Activated naive CD4-positive, alpha-beta T cell treated with anti-CD3 and anti-CD28 coated beads for 36 hours (primary cell): ENCODE measurements around the gene TOM1L2. TPM values are rescaled to one million over a fixed set of nuclear protein-coding genes. Genes with fewer than 3 reads are reported as not detected.

Experiments
- CTCF ChIA-PET: fragments of 350-600 bp; sonication (Branson Sonifier 250); formaldehyde crosslinking; loops from one replicate; lab custom pipeline; 2021; ENCODE audit warnings: antibody characterized with exemption; lab: Charles Lee
- DNase-seq: peaks from one replicate; pipeline ENCODE4 v3.0.0-alpha.2; 2020
- H3K27ac Mint-ChIP-seq: one replicate; pipeline ENCODE4 v1.8.0; 2021; ENCODE audit warnings: mild to moderate bottlenecking, mixed read lengths
- H3K27me3 Mint-ChIP-seq: one replicate; pipeline ENCODE4 v1.8.0; 2021; ENCODE audit warnings: low read depth, mixed read lengths
- H3K36me3 Mint-ChIP-seq: one replicate; pipeline ENCODE4 v1.8.0; 2021; ENCODE audit warnings: low read depth, mixed read lengths
- H3K4me1 Mint-ChIP-seq: one replicate; pipeline ENCODE4 v1.8.0; 2021; ENCODE audit warnings: low read depth, mixed read lengths
- H3K4me3 Mint-ChIP-seq: one replicate; pipeline ENCODE4 v1.8.0; 2021; ENCODE audit warnings: mild to moderate bottlenecking, moderate library complexity, mixed read lengths
- H3K9me3 Mint-ChIP-seq: one replicate; pipeline ENCODE4 v1.8.0; 2021; ENCODE audit warnings: mixed read lengths
- intact Hi-C: fragments of 100-400 bp; cut with micrococcal nuclease; formaldehyde crosslinking; loops from one replicate; pipeline ENCODE4 v1.15.1; 2023
- total RNA-seq, 2 experiments: library from RNA; stranded (reverse); gene quantifications; one replicate each; pipeline ENCODE4 v1.2.3, GENCODE V29; 2021

The TOM1L2 gene
- total RNA-seq, 2 experiments from 2014 or later, result 9.8 to 9.9 TPM

DNA sequence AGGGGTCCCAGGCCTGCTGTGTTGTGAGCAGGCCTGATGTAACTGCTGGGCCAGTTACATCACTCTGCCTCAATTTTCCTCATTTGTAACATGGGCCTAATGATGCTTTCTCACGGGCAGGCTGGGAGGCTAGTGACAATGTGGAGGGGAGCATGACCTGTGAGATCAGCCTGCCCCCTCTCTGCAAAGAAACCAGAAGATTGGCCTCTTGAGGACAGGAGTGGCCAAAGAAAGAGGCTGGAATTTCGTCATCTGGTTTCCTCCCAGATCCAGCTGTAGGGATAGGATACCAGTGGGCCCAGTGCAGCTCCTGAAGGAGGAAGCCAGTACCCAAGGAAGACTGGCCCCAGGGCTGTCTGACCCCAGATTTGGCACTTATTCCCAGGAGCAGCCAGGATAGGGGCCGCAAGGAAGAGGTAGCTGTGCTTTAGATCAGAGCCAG lies 134.8 kb downstream of the TOM1L2 start:
- Mint-ChIP-seq H3K9me3 (no peaks in the 10 kb centered on the region), H3K36me3 (peaks cover 21% of the 10 kb centered on the region), H3K27me3 (no peaks in the 10 kb centered on the region), H3K27ac (peak overlapping the region; percentile 98), H3K4me1 (peaks cover 63% of the 10 kb centered on the region), H3K4me3 (peak overlapping the region; percentile 91)
- intact Hi-C loops, result loop anchor here (2.0 kb wide), 1 partner anchor 345 kb away; the partner anchor contains the start of gene ALKBH5
- peak; percentile 39 for DNase-seq
- CTCF ChIA-PET, result interaction anchor here (0.9 to 2.5 kb wide), 6 partner anchors 11 to 24 kb away, joined by 3 to 14 read pairs (median 6); no protein-coding TSS in a partner anchor

DNA sequence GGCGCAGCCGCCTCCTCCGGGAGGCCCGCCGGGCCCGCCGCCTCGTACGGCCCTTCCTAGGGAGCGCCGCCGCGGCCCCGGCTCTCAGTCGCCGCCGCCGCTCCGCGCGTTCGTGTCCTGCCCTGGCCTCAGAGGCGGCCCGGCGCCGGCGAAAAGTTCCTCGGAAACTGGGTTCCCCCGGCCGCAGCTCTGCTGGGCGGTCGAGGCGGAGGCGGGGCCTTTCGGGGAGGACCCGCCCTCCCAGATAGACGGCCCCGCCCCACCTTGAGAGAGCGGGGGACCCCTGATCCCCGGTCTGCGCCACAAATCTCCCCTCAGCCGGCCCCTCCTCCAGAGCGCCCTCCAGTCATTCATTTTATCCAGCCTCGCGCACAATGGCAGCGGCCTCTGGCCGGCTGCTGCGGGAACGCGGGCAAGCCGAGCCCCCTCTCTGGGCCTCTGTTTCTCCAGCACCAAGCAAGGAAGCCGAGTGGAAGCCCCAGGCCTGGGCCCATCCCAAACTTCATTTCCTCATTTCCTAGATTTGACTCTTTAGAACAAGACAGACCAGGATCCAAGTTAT lies 135.3 kb downstream of the TOM1L2 start, which contains the start of gene SREBF1:
Gene SREBF1 (minus strand): TSS at position 169 of the 562 bp plus-strand sequence. CDS start 169 bp downstream, outside the sequence.
- intact Hi-C loops, result loop anchor here (1.0 to 2.0 kb wide), 3 partner anchors 85 to 346 kb away; partner anchors contain the start of genes ALKBH5, DRC3 and TOM1L2
- DNase-seq, result peak; percentile 78
- Mint-ChIP-seq H3K27ac (peak within 1 kb of the TSS; percentile 98), H3K27me3 (no peaks in the 10 kb centered on the region), H3K36me3 (peaks cover 26% of the 10 kb centered on the region), H3K4me3 (peak within 1 kb of the TSS; percentile 91), H3K9me3 (no peaks in the 10 kb centered on the region), H3K4me1 (peaks cover 68% of the 10 kb centered on the region)
- CTCF ChIA-PET, result interaction anchor here (1.2 to 4.1 kb wide), 9 partner anchors 11 to 25 kb away, joined by 3 to 43 read pairs (median 4); no protein-coding TSS in a partner anchor

DNA sequence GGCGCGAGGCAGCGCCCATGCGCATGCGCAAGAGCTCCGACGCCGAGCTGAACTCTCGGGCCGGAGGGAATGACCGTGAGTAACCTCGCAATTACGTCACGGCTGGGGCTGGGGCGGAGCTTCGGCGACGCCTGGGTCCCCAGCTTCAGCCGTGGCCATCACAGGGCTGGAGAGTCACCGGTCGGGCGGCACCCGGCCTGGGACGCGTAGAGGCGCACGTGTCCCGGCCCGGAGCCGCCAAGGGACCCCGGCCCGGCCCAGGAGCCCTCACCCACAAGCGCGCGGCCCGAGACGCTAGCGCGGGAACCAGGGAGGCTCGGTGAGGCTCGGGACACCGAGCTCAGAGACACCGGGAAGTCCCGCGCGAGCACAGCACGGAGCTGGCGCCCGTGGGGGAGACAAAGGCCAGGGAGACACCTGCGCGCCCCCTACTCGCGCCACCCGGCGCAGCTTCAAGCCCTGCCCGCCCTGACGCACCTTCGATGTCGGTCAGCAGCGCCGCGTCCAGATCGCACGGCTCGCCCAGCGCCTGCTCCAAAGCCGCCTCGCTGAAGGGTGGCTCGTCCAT lies 135.9 kb downstream of the TOM1L2 start:
- Mint-ChIP-seq H3K9me3 (no peaks in the 10 kb centered on the region), H3K4me1 (peaks cover 72% of the 10 kb centered on the region)
- intact Hi-C loops, result loop anchor here (1.0 to 2.0 kb wide), 3 partner anchors 84 to 346 kb away; partner anchors contain the start of genes ALKBH5, DRC3 and TOM1L2

DNA sequence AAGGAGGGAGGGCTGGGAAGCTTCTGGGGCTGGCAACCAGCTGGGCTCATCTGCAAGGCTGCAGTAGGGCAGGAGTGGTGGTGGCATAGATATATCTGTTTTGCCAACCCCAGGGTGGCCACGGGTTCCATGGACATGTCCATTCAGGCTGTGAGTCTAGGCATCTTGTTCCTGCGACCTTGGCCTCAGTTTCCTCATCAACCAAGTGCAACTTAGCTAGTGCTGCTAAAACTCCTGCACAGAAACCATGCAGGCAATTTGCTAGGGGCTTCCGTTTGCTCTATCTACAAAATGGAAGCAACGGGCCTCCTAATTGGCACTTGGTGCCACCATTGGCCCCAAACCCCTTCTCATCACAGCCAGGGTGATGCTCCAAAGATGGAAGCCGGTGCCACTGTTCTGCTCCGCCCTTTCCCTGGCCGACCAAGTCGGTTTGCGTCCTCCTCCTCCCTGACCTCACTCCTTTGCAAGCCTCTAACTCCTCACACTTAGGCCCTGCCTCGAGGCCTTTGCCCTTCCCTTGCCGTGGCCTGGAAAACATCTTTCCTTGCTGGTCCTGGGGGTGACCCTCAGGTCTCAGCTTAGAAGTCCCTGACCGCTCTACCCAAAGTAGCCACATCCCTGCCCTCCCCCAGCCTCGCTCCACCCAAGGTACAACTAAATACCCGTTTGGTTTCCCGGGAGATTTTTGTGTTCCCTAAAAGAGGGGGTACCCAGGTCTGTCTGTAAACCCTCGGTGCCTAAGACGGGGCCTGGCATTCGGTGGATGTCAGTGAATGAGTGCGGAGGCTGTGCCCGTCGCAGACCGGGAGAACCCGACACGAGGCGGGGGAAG lies 136.6 kb downstream of the TOM1L2 start:
- intact Hi-C loops, result loop anchor here (1.0 to 2.0 kb wide), 4 partner anchors 15 to 347 kb away; partner anchors contain the start of genes ALKBH5, DRC3 and TOM1L2
- H3K36me3 Mint-ChIP-seq, result peaks cover 31% of the 10 kb centered on the region
- H3K27me3 Mint-ChIP-seq, result no peaks in the 10 kb centered on the region
- H3K4me3 Mint-ChIP-seq, result peak overlapping the region; percentile 91
- peak; percentile 47 for DNase-seq
- H3K9me3 Mint-ChIP-seq, result no peaks in the 10 kb centered on the region
- CTCF ChIA-PET, result interaction anchor here (0.6 to 4.1 kb wide), 11 partner anchors 10 to 153 kb away, joined by 3 to 43 read pairs (median 3); no protein-coding TSS in a partner anchor
- peaks cover 73% of the 10 kb centered on the region for H3K4me1 Mint-ChIP-seq
- H3K27ac Mint-ChIP-seq, result peak overlapping the region; percentile 98

More for the DNA sequence above, 135.9 kb downstream of the TOM1L2 start:
- Mint-ChIP-seq H3K36me3 (peaks cover 27% of the 10 kb centered on the region), H3K4me3 (peak overlapping the region; percentile 91), H3K27me3 (no peaks in the 10 kb centered on the region), H3K27ac (peak overlapping the region; percentile 98)
- CTCF ChIA-PET, result interaction anchor here (0.6 to 4.1 kb wide), 10 partner anchors 10 to 154 kb away, joined by 3 to 43 read pairs (median 3); no protein-coding TSS in a partner anchor
- DNase-seq, result peak; percentile 99

DNA sequence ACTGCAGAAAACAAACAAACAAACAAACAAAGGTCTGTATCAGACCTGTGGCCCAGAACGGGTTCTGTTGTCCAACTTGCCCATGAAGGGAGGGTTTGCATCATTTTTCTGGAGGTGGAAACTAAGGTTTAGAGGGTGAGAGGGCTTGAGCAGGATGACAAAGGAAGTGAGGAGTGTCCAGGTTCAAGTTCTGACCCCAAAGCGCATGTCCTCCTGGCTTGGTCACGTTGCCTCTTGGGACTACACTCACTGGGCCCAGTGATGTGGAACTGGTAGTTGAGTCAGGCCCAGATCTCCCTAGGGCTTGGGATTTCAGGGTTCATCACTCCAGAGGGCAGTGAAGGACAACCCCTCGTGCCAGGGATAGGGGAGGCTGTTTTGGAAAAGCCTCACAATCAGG lies 137.2 kb downstream of the TOM1L2 start:
- Mint-ChIP-seq H3K4me1 (peaks cover 73% of the 10 kb centered on the region), H3K27ac (peak overlapping the region; percentile 98), H3K36me3 (peaks cover 31% of the 10 kb centered on the region), H3K27me3 (no peaks in the 10 kb centered on the region), H3K4me3 (peak overlapping the region; percentile 91), H3K9me3 (no peaks in the 10 kb centered on the region)
- CTCF ChIA-PET, result interaction anchor here (0.8 to 4.1 kb wide), 4 partner anchors 20 to 27 kb away, joined by 3 to 43 read pairs (median 6); no protein-coding TSS in a partner anchor
- intact Hi-C loops, result loop anchor here (1.0 to 2.0 kb wide), 2 partner anchors 11 to 16 kb away; no protein-coding TSS in a partner anchor
- DNase-seq, result no peak

DNA sequence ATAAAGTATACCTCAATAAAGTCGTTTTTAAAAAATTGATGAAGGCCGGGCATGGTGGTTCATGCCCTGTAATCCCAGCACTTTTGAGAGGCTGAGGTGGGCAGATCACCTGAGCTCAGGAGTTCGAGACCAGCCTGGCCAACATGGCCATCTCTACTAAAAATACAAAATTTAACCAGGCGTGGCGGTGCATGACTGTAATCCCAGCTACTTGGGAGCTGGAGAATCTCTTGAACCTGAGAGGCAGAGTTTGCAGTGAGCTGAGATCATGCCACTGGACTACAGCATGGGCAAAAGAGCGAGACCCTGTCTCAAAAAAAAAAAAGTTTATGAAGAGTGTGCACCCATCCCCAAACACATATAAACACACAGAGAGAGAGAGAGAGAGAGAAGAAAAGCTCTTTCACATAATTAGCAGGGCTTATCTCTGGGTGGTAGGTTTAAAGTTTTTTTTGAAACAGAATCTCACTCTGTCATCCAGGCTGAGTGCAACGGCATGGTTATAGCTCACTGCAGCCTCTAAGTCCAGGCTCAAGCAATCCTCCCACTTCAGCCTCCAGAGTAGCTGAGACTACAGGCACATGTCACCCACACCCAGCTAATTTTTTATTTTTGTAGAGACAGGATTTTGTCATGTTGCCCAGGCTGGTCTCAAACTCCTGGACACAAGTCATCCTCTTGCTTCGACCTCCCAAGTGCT lies 138.4 kb downstream of the TOM1L2 start:
- CTCF ChIA-PET, result interaction anchor here (0.7 to 4.1 kb wide), 8 partner anchors 13 to 30 kb away, joined by 3 to 43 read pairs (median 6); no protein-coding TSS in a partner anchor
- Mint-ChIP-seq H3K4me3 (peak overlapping the region; percentile 91), H3K4me1 (peaks cover 71% of the 10 kb centered on the region), H3K27ac (peak overlapping the region; percentile 98), H3K36me3 (peaks cover 31% of the 10 kb centered on the region), H3K9me3 (no peaks in the 10 kb centered on the region), H3K27me3 (no peaks in the 10 kb centered on the region)
- peak; percentile 29 for DNase-seq
- intact Hi-C loops, result loop anchor here (1.0 to 2.0 kb wide), 2 partner anchors 10 to 17 kb away; no protein-coding TSS in a partner anchor

DNA sequence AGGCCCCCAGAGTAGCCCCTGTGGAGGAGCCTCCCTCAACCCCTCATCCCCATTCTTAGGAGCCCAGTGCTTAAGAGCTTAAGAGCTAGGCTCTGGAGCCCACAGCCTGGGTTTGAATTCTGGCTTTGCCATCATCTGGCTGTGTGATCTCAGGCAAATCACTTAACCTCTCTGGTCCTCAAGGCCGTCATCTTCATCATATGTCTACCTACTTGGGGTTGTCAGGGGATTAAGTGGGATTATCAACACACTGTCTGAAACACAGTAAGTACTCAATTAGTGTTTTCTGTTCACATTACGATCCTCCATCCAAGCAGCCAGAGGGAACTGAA lies 140.2 kb downstream of the TOM1L2 start:
- peaks cover 31% of the 10 kb centered on the region for H3K36me3 Mint-ChIP-seq
- intact Hi-C loops, result no loop called here
- no peak for DNase-seq
- no peak overlapping the region for H3K27ac Mint-ChIP-seq
- CTCF ChIA-PET, result no interaction called here
- no peaks in the 10 kb centered on the region for H3K27me3 Mint-ChIP-seq
- H3K4me3 Mint-ChIP-seq, result no peak overlapping the region
- H3K4me1 Mint-ChIP-seq, result peaks cover 69% of the 10 kb centered on the region
- no peaks in the 10 kb centered on the region for H3K9me3 Mint-ChIP-seq

DNA sequence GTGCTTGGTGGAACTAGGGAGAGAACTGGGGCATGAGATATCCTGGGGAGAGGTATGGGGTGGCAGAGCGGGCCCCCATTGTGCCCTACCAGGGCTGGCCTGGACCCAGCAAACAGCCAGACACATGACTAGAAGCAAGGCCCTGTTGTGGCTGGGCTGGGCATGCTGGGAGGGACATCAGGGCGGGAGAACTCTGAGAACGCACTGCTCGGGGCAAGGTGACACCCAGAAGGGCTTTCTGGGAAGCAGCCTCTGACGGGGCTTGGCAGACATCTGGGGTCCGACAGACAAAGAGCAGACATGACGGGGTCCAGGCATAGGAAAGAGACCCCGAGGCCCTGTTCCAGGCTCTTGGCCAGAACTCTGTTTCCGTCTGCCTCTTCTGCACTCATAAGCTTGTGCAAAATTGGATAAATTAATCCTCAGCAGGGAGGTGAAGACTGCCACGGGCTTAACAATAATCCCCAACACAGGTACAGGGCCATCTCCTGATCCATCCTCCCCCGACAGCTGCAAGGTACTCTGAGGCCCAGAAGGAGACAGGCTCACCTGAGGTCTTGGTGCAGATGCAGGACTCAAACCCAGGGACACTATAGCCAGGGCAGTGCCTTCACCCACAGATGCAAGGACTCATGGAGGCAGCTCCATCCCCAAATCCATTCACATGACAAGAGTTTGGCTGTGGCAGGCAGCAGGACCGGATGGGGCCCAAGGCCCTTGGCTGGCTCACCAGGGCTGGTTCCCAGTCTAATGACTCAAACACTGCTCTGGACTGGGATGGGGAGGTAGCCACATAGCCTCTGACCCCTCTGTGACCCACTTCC lies 140.8 kb downstream of the TOM1L2 start:
- intact Hi-C loops, result no loop called here
- H3K4me1 Mint-ChIP-seq, result peaks cover 74% of the 10 kb centered on the region
- CTCF ChIA-PET, result interaction anchor here (1.0 to 1.5 kb wide), 2 partner anchors 19 to 24 kb away, joined by 3 read pairs; no protein-coding TSS in a partner anchor
- peaks cover 31% of the 10 kb centered on the region for H3K36me3 Mint-ChIP-seq
- DNase-seq, result no peak
- no peaks in the 10 kb centered on the region for H3K27me3 Mint-ChIP-seq
- no peak overlapping the region for H3K4me3 Mint-ChIP-seq
- H3K27ac Mint-ChIP-seq, result no peak overlapping the region
- H3K9me3 Mint-ChIP-seq, result no peaks in the 10 kb centered on the region

DNA sequence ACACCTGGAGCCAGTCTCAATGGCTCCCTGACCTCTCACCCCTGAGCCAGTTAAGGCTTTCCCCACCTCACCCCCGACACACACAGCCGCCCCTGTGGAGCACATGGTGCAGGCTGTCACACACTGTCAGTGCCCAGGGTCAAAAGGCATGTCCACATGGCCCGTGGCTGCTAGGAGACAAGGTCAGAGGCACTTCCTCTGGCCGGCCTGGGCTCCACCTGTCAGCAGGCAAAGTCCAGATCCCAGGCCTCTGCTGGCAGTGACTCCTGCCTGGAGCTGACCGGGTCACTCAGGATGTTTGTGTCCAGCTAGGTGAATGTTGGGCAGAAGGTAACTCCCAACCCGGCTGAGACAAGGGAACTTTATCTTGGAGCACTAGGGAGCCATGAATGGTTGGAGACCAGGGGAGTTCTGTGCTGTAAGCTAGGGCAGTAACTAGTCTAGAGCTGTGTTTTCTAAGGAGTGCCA lies 141.4 kb downstream of the TOM1L2 start:
- H3K27ac Mint-ChIP-seq, result no peak overlapping the region
- CTCF ChIA-PET, result interaction anchor here (0.8 to 1.5 kb wide), 3 partner anchors 18 to 30 kb away, joined by 3 to 4 read pairs (median 3); no protein-coding TSS in a partner anchor
- H3K27me3 Mint-ChIP-seq, result no peaks in the 10 kb centered on the region
- DNase-seq, result no peak
- H3K36me3 Mint-ChIP-seq, result peaks cover 30% of the 10 kb centered on the region
- H3K4me1 Mint-ChIP-seq, result peaks cover 77% of the 10 kb centered on the region
- no peak overlapping the region for H3K4me3 Mint-ChIP-seq
- H3K9me3 Mint-ChIP-seq, result no peaks in the 10 kb centered on the region
- intact Hi-C loops, result no loop called here

DNA sequence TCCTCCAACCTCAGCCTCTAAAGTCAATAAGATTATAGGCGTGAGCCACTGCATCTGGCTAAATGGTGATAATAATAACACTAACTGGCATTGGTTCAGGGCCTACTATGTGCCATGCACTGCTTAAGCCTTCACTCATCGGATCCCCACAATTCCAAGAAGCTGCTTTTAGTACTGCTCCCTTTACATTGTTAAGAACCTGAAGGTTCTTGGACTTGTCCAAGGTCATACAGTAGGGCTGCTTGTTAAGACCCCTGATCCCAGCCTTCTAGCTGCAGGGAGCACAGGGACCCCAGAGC lies 142.0 kb downstream of the TOM1L2 start:
- peaks cover 79% of the 10 kb centered on the region for H3K4me1 Mint-ChIP-seq
- no peaks in the 10 kb centered on the region for H3K27me3 Mint-ChIP-seq
- peaks cover 29% of the 10 kb centered on the region for H3K36me3 Mint-ChIP-seq
- H3K9me3 Mint-ChIP-seq, result no peaks in the 10 kb centered on the region
- no peak overlapping the region for H3K4me3 Mint-ChIP-seq
- no peak for DNase-seq
- no peak overlapping the region for H3K27ac Mint-ChIP-seq
- CTCF ChIA-PET, result interaction anchor here (0.8 to 1.5 kb wide), 3 partner anchors 18 to 30 kb away, joined by 3 to 4 read pairs (median 3); no protein-coding TSS in a partner anchor
- intact Hi-C loops, result no loop called here
